ENCODE measurements around the gene EXD3. TPM values are rescaled to one million over a fixed set of nuclear protein-coding genes. Genes with fewer than 3 reads are reported as not detected.
A peak's percentile ranks its signal among the peaks of the same experiment; 100 is the strongest.

EXD3 gene
- total RNA-seq, 1 experiment from 2014 or later: 15.3 TPM

GRCh38 chr9:137417161-137418021, 5.6 kb downstream of the EXD3 start:
- H3K79me2 ChIP-seq (ENCODE audit: insufficient read depth, low read length): no peaks in the 10 kb centered on the region
- no peak overlapping the region for H4K8ac ChIP-seq (replicated peaks; ENCODE audit: insufficient read length, low read depth, low read length)
- H3K4me1 ChIP-seq (ENCODE audit: insufficient read depth, low read length): no peaks in the 10 kb centered on the region
- Mint-ChIP-seq H3K27me3 (ENCODE audit: low read depth) (no peaks in the 10 kb centered on the region), H3K4me1 (peaks cover 5 to 7% of the 10 kb centered on the region in 2 experiments), H3K36me3 (ENCODE audit: insufficient read depth in 1 of 3, low read depth in 3 of 3) (no peaks in the 10 kb centered on the region), H3K9me3 (no peaks in the 10 kb centered on the region), H3K27ac (no peak overlapping the region), H3K4me3 (no peak overlapping the region)
- H3K23ac ChIP-seq (ENCODE audit: insufficient read length, low read depth, low read length): no peak overlapping the region
- no peak overlapping the region for H2BK120ac ChIP-seq (ENCODE audit: low read depth, low read length, poor library complexity, severe bottlenecking)
- no peak overlapping the region for H3K27ac ChIP-seq (ENCODE audit: insufficient read length, low read depth, low read length)
- H4K91ac ChIP-seq (ENCODE audit: insufficient read length, low read depth, low read length): no peak overlapping the region
- H3K18ac ChIP-seq (ENCODE audit: insufficient read length, low read depth, low read length): no peak overlapping the region
- no peak overlapping the region for H3K4me2 ChIP-seq (ENCODE audit: insufficient read depth, insufficient read length, low read length)
- H3K27me3 ChIP-seq (ENCODE audit: insufficient read depth, low read length): no peaks in the 10 kb centered on the region
- H2AFZ ChIP-seq (ENCODE audit: low read length): no peak overlapping the region
- no peak overlapping the region for H3K9ac ChIP-seq (ENCODE audit: extremely low read depth, insufficient read length, low read length)
- no peaks in the 10 kb centered on the region for H3K79me1 ChIP-seq (ENCODE audit: insufficient read depth, low read depth, low read length, poor library complexity, severe bottlenecking)
- H3K4ac ChIP-seq (ENCODE audit: low read depth, low read length): no peak overlapping the region
- peak; percentile 25 for DNase-seq
- no peak overlapping the region for H2BK20ac ChIP-seq (ENCODE audit: low read depth, low read length, poor library complexity, severe bottlenecking)
- no peak overlapping the region for H3T11ph ChIP-seq (ENCODE audit: low read length)
- no peaks in the 10 kb centered on the region for H4K20me1 ChIP-seq (ENCODE audit: control insufficient read depth, insufficient read depth, insufficient read length)
- no peaks in the 10 kb centered on the region for H3K9me3 ChIP-seq (ENCODE audit: control insufficient read depth, low read depth, low read length)
- no peak for TF ChIP-seq CTCF (conservative IDR thresholded peaks at IDR 0.05)
- no peak overlapping the region for H2BK5ac ChIP-seq (ENCODE audit: insufficient read length, low read length)
- no peak overlapping the region for H2AK5ac ChIP-seq (ENCODE audit: insufficient read length, low read length)
- H4K5ac ChIP-seq (ENCODE audit: insufficient read length, low read depth, low read length): no peak overlapping the region
- no peak overlapping the region for H3K56ac ChIP-seq (ENCODE audit: insufficient read length, low read depth, low read length)
- WGBS (ENCODE audit: extremely low coverage, insufficient read length, low lambda C conversion rate): no CpG with 5 or more reads among the region's 99 CpGs
- H2BK15ac ChIP-seq (ENCODE audit: low read depth, low read length): no peak overlapping the region
- H2BK12ac ChIP-seq (ENCODE audit: insufficient read length, low read depth, low read length): no peak overlapping the region
- peaks cover 5% of the 10 kb centered on the region for H3K23me2 ChIP-seq (ENCODE audit: insufficient read length, low read depth, low read length, poor library complexity, severe bottlenecking)
- no peak overlapping the region for H3K14ac ChIP-seq (ENCODE audit: insufficient read depth, low read length)
